ENCODE measurements around the gene HOXD12.

DNA sequence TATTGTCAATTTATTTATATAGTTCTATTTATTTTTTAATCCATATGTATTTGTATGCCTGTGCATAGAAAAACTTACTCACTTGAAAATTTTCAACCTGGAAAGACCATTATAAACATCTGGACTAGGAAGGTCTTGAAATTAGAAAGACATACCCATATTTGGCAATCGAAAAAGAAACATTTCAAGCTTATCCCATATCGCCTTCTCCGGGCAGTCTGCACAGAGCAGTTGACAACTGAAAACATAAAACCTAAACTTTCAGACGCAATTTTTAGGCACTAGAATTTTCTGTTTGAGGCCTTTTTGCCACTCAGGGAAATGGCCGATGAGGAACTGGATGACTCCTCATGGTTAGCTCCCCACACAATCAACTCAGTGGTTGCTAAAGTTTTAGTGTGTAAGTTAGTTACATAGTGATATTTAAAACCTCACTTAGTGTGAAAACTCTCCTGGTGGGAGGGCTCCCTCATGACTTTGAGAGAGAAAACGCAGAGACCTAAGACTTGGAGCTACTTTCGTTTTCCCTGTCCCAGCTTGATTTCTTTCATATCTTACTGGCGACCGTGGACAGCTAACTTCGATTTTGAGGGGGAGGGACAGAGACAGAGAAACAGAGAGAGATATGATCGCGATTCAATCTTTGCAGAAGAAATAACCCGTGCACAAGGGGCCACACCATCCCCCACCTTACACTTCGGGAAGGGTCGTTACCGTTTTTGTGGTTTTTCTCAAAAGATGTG, 3.2 kb upstream of the HOXD12 start:
- TF ChIP-seq, protein P1, sequence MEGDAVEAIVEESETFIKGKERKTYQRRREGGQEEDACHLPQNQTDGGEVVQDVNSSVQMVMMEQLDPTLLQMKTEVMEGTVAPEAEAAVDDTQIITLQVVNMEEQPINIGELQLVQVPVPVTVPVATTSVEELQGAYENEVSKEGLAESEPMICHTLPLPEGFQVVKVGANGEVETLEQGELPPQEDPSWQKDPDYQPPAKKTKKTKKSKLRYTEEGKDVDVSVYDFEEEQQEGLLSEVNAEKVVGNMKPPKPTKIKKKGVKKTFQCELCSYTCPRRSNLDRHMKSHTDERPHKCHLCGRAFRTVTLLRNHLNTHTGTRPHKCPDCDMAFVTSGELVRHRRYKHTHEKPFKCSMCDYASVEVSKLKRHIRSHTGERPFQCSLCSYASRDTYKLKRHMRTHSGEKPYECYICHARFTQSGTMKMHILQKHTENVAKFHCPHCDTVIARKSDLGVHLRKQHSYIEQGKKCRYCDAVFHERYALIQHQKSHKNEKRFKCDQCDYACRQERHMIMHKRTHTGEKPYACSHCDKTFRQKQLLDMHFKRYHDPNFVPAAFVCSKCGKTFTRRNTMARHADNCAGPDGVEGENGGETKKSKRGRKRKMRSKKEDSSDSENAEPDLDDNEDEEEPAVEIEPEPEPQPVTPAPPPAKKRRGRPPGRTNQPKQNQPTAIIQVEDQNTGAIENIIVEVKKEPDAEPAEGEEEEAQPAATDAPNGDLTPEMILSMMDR (IDR thresholded peaks at IDR 0.05), result no peak
- TF ChIP-seq POLR2A (IDR thresholded peaks at IDR 0.05), result no peak

Data from lower leg skin (tissue), 3 donors.